HepG2 (cell line): ENCODE results near the gene GFER. TPM values are rescaled to one million over a fixed set of nuclear protein-coding genes. Genes with fewer than 3 reads are reported as not detected.

Experiments used
- ATAD3A ChIP-seq: sonication (generic); formaldehyde crosslinking; IDR thresholded peaks from 2 replicates; pipeline ENCODE4 v1.4.0; 2020; ENCODE audit warnings: missing genetic modification reagents
- ATF6 ChIP-seq: sonication (generic); formaldehyde crosslinking; conservative IDR thresholded peaks from 2 replicates; pipeline ENCODE4 v1.4.0; 2020; ENCODE audit warnings: missing genetic modification reagents
- DBP ChIP-seq: sonication (generic); formaldehyde crosslinking; IDR thresholded peaks from 2 replicates; pipeline ENCODE4 v1.4.0; 2020; ENCODE audit warnings: missing genetic modification reagents; ENCODE audit errors: not compliant biosample characterization
- ELF3 ChIP-seq: IDR thresholded peaks from 2 replicates; pipeline ENCODE4 v1.6.1; 2016; ENCODE audit warnings: missing genetic modification reagents, missing compliant biosample characterization
- GFI1 ChIP-seq: sonication (generic); formaldehyde crosslinking; IDR thresholded peaks from 2 replicates; pipeline ENCODE4 v1.5.0; 2020; ENCODE audit warnings: missing genetic modification reagents, mild to moderate bottlenecking, borderline replicate concordance
- GLMP ChIP-seq: sonication (generic); formaldehyde crosslinking; IDR thresholded peaks from 2 replicates; pipeline ENCODE4 v1.9.0; 2021; ENCODE audit warnings: missing genetic modification reagents, mild to moderate bottlenecking, borderline replicate concordance
- HMG20B ChIP-seq: conservative IDR thresholded peaks from 2 replicates; pipeline ENCODE4 v1.6.1; 2016; ENCODE audit warnings: missing genetic modification reagents, missing compliant biosample characterization
- HNF1A ChIP-seq, 2 experiments: sonication (generic) in 1 of 2; formaldehyde crosslinking in 1 of 2; IDR thresholded peaks; 2 replicates each; pipeline versions ENCODE4 v1.4.0 to v1.6.1; 2016 to 2020; ENCODE audit warnings: borderline replicate concordance in 1 of 2, low read depth in 1 of 2, mild to moderate bottlenecking in 1 of 2, missing genetic modification reagents in 1 of 2
- JUNB ChIP-seq: sonication (generic); formaldehyde crosslinking; IDR thresholded peaks from 2 replicates; pipeline ENCODE4 v1.8.0; 2022; ENCODE audit warnings: missing genetic modification reagents, mild to moderate bottlenecking, borderline replicate concordance
- NFIC ChIP-seq: IDR thresholded peaks from 2 replicates; pipeline ENCODE4 v1.6.1; 2012; ENCODE audit warnings: mild to moderate bottlenecking, low read length, inconsistent platforms
- THRA ChIP-seq: sonication (generic); formaldehyde crosslinking; IDR thresholded peaks from 2 replicates; pipeline ENCODE4 v1.4.0; 2020; ENCODE audit warnings: missing genetic modification reagents, borderline replicate concordance
- ZNF737 ChIP-seq: sonication (generic); formaldehyde crosslinking; IDR thresholded peaks from 2 replicates; pipeline ENCODE4 v1.5.0; 2020; ENCODE audit warnings: missing genetic modification reagents, mild to moderate bottlenecking, borderline replicate concordance
- ZNF766 ChIP-seq: sonication (generic); formaldehyde crosslinking; IDR thresholded peaks from 2 replicates; pipeline ENCODE4 v1.5.0; 2020; ENCODE audit warnings: missing genetic modification reagents, borderline replicate concordance
- ZNF788 ChIP-seq: sonication (generic); formaldehyde crosslinking; IDR thresholded peaks from 2 replicates; pipeline ENCODE4 v1.5.0; 2020; ENCODE audit warnings: mild to moderate bottlenecking, missing genetic modification reagents, borderline replicate concordance
- polyA plus RNA-seq, 8 experiments: library from polyadenylated mRNA; depleted of rRNA in 3 of 8; stranded (reverse) in 7 of 8; unstranded in 1 of 8; fragments of >200 nt; fragmentation: Illumina TruSeq in 4 of 8; extraction: Trizol in 4 of 8; gene quantifications; 2 replicates each; pipeline versions ENCODE4 v1.2.1 to v1.2.3, GENCODE V29; 2011 to 2016; ENCODE audit warnings: low read depth in 4 of 8, missing spikeins in 1 of 8, mixed read lengths in 1 of 8; ENCODE audit not compliant: insufficient read depth in 1 of 8
- total RNA-seq, 5 experiments: library from RNA; depleted of rRNA; stranded (reverse); fragments of >200 nt; fragmentation: Illumina TruSeq; extraction: Trizol; gene quantifications; 2 replicates each; pipeline ENCODE4 v1.2.3, GENCODE V29; 2016; ENCODE audit warnings: low read depth in 1 of 5

The GFER gene
- total and polyA plus RNA-seq, 2 of the 13 experiments (the other 11 are each of a cell fraction or from before 2014, with no cell fraction given): 28.6 to 71.7 TPM

GRCh38 chr16:1971796-1972489 lies 12.1 kb upstream of the GFER start, which contains the start of gene TBL3 (continued):
- TF ChIP-seq ZNF737 (CRISPR knock-in tag) (peak; percentile 50; the same call in 1 of the 2 replicates), ATAD3A (CRISPR knock-in tag) (no peak), ATF6 (CRISPR knock-in tag) (0 out of 2 replicates have a peak, but pooled peaks have one; percentile 77), THRA (CRISPR knock-in tag) (peak; percentile 80; the same call in 1 of the 2 replicates), JUNB (CRISPR knock-in tag) (no peak), HNF1A (IDR thresholded peaks at IDR 0.05; ENCODE audit: low read depth) (no peak), HNF1A (CRISPR knock-in tag; IDR thresholded peaks at IDR 0.05; ENCODE audit: borderline replicate concordance) (peak; percentile 77; the same call in 1 of the 2 replicates), ZNF766 (CRISPR knock-in tag) (peak; percentile 6; the same call in 1 of the 2 replicates), HMG20B (CRISPR knock-in tag) (no peak), NFIC (no peak), GFI1 (CRISPR knock-in tag) (peak; percentile 64; the same call in 1 of the 2 replicates), GLMP (CRISPR knock-in tag) (0 out of 2 replicates have a peak, but pooled peaks have one; percentile 42), ZNF788 (CRISPR knock-in tag) (peak; percentile 98), DBP (CRISPR knock-in tag) (peak; percentile 66), ELF3 (peak; percentile 86)
